Caco-2 (cell line): Measurements from ENCODE around the gene PITPNM3. TPM values are rescaled to one million over a fixed set of nuclear protein-coding genes. Genes with fewer than 3 reads are reported as not detected.
A peak's percentile ranks its signal among the peaks of the same experiment; 100 is the strongest.

Experiments used
- BruUV-seq: library from RNA; stranded (reverse); fragments of 400-500 nt; replicated peaks from 2 replicates; lab custom pipeline; 2021; lab: Mats Ljungman, UMichigan
- CTCF ChIA-PET: fragments of 300-600 bp; sonication (Branson Sonifier 250); formaldehyde crosslinking; loops from one replicate; lab custom pipeline; 2022; ENCODE audit warnings: antibody characterized with exemption; lab: Charles Lee
- POLR2A ChIA-PET: fragments of 300-600 bp; sonication (Branson Sonifier 250); formaldehyde crosslinking; loops from one replicate; lab custom pipeline; 2022; ENCODE audit warnings: antibody characterized with exemption; lab: Charles Lee
- DNase-seq, 2 experiments: peaks; one replicate each; pipeline versions ENCODE4 v3.0.0 to v3.0.0-alpha.2; 2020 to 2022
- H3K27me3 ChIP-seq: replicated peaks from 2 replicates; pipeline ENCODE4 v1.6.0; 2011; ENCODE audit warnings: low read length; ENCODE audit not compliant: control insufficient read depth, insufficient read depth
- H3K36me3 ChIP-seq: 2 replicates; pipeline ENCODE4 v1.5.1; 2011; ENCODE audit warnings: low read length; ENCODE audit not compliant: control insufficient read depth, insufficient read depth
- H3K4me1 ChIP-seq: fragments of 250-450 bp; sonication (Bioruptor Pico); 2 replicates; pipeline ENCODE4 v1.5.1; 2020; ENCODE audit warnings: mild to moderate bottlenecking
- H3K4me3 ChIP-seq: 2 replicates; pipeline ENCODE4 v1.5.1; 2011; ENCODE audit warnings: low read depth, mild to moderate bottlenecking, control low read depth, low read length
- H3K9me3 ChIP-seq: fragments of 250-450 bp; sonication (Bioruptor Pico); 2 replicates; pipeline ENCODE4 v1.5.1; 2020; ENCODE audit warnings: mild to moderate bottlenecking, moderate library complexity
- H3K27ac Mint-ChIP-seq: one replicate; pipeline ENCODE4 v1.8.0; 2022; ENCODE audit warnings: mixed read lengths; ENCODE audit not compliant: unreplicated experiment
- H3K27me3 Mint-ChIP-seq: one replicate; pipeline ENCODE4 v1.8.0; 2022; ENCODE audit warnings: mixed read lengths; ENCODE audit not compliant: insufficient read depth, unreplicated experiment
- H3K36me3 Mint-ChIP-seq: one replicate; pipeline ENCODE4 v1.8.0; 2022; ENCODE audit warnings: mild to moderate bottlenecking, mixed read lengths; ENCODE audit not compliant: insufficient read depth, unreplicated experiment
- H3K4me1 Mint-ChIP-seq: one replicate; pipeline ENCODE4 v1.8.0; 2022; ENCODE audit warnings: low read depth, mixed read lengths; ENCODE audit not compliant: unreplicated experiment
- H3K4me3 Mint-ChIP-seq: one replicate; pipeline ENCODE4 v1.8.0; 2022; ENCODE audit warnings: mild to moderate bottlenecking, moderate library complexity, mixed read lengths; ENCODE audit not compliant: unreplicated experiment
- H3K9me3 Mint-ChIP-seq: one replicate; pipeline ENCODE4 v1.8.0; 2022; ENCODE audit warnings: mixed read lengths; ENCODE audit not compliant: unreplicated experiment
- CTCF ChIP-seq, 2 experiments: fragments of 200-600 bp in 1 of 2; IDR thresholded peaks; 1 replicate in 1 of 2; 2 replicates in 1 of 2; pipeline versions ENCODE4 v1.5.1 to v1.8.0; 2011 to 2022; ENCODE audit warnings: antibody characterized with exemption in 1 of 2, control low read depth in 1 of 2, inconsistent platforms in 1 of 2, low read depth in 1 of 2, low read length in 1 of 2, mild to moderate bottlenecking in 1 of 2, moderate library complexity in 1 of 2; ENCODE audit not compliant: insufficient read depth in 1 of 2, severe bottlenecking in 1 of 2, unreplicated experiment in 1 of 2
- intact Hi-C: fragments of 100-400 bp; cut with micrococcal nuclease; formaldehyde crosslinking; loops from one replicate; pipeline ENCODE4 v1.10.0; 2022; ENCODE audit not compliant: unreplicated experiment
- total RNA-seq: library from RNA; stranded (reverse); gene quantifications from 2 replicates; pipeline ENCODE4 v1.2.3, GENCODE V29; 2022

PITPNM3 gene
- total RNA-seq, 1 experiment from 2014 or later: 0.50 TPM

DNA sequence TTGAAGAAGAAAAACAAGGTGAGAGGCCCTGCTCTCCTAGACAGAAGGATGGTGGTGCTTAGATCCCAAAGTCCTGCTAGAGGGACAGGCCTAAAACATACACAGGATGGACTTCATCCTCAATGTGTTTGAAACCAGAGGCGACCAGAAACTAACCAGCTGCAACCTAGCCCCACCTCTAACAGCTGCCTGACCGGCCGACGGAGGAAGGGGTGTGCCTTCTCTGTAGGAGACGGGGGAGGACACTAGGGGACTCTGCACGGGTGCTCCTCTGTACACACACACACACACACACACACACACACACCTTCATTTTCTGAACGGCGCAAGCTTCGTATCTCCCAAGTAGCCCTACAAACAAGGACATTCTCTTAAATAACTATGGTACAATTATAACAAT is 24.3 kb upstream of the PITPNM3 start:
- CTCF ChIA-PET: interaction anchor here (0.6 kb wide), 1 partner anchor 59 kb away, joined by 3 read pairs; no protein-coding TSS in a partner anchor
- TF ChIP-seq CTCF (IDR thresholded peaks at IDR 0.05; ENCODE audit: insufficient read depth in 1 of 2, low read depth in 1 of 2, low read length in 1 of 2, severe bottlenecking in 1 of 2, unreplicated experiment in 1 of 2): no peak
- no peak overlapping the region for H3K4me3 ChIP-seq
- POLR2A ChIA-PET: no interaction called here
- H3K27me3 Mint-ChIP-seq: no peaks in the 10 kb centered on the region
- H3K4me1 Mint-ChIP-seq: no peaks in the 10 kb centered on the region
- H3K9me3 ChIP-seq: no peaks in the 10 kb centered on the region
- DNase-seq: no peak
- no peak overlapping the region for H3K4me3 Mint-ChIP-seq
- H3K9me3 Mint-ChIP-seq: peaks cover 21% of the 10 kb centered on the region
- no peaks in the 10 kb centered on the region for H3K27me3 ChIP-seq
- no peaks in the 10 kb centered on the region for H3K4me1 ChIP-seq
- no peaks in the 10 kb centered on the region for H3K36me3 ChIP-seq
- no TSS peak for BruUV-seq
- no peak overlapping the region for H3K27ac Mint-ChIP-seq
- intact Hi-C loops: no loop called here
- peaks cover 21% of the 10 kb centered on the region for H3K36me3 Mint-ChIP-seq

- Mint-ChIP-seq H3K4me1 (no peaks in the 10 kb centered on the region), H3K9me3 (peaks cover 7% of the 10 kb centered on the region), H3K27ac (no peak overlapping the region), H3K36me3 (peaks cover 8% of the 10 kb centered on the region), H3K27me3 (no peaks in the 10 kb centered on the region), H3K4me3 (no peak overlapping the region)
- ChIA-PET POLR2A (no interaction called here), CTCF (no interaction called here)
- Histone ChIP-seq H3K27me3 (no peaks in the 10 kb centered on the region), H3K36me3 (no peaks in the 10 kb centered on the region), H3K4me1 (no peaks in the 10 kb centered on the region), H3K9me3 (no peaks in the 10 kb centered on the region), H3K4me3 (no peak overlapping the region)
- no peak for TF ChIP-seq CTCF (IDR thresholded peaks at IDR 0.05; ENCODE audit: insufficient read depth in 1 of 2, low read depth in 1 of 2, low read length in 1 of 2, severe bottlenecking in 1 of 2, unreplicated experiment in 1 of 2)
- no peak for DNase-seq
- BruUV-seq: no TSS peak
- intact Hi-C loops: no loop called here
Observed at GRCh38 chr17:6578491-6578890, 22.1 kb upstream of the PITPNM3 start.

DNA sequence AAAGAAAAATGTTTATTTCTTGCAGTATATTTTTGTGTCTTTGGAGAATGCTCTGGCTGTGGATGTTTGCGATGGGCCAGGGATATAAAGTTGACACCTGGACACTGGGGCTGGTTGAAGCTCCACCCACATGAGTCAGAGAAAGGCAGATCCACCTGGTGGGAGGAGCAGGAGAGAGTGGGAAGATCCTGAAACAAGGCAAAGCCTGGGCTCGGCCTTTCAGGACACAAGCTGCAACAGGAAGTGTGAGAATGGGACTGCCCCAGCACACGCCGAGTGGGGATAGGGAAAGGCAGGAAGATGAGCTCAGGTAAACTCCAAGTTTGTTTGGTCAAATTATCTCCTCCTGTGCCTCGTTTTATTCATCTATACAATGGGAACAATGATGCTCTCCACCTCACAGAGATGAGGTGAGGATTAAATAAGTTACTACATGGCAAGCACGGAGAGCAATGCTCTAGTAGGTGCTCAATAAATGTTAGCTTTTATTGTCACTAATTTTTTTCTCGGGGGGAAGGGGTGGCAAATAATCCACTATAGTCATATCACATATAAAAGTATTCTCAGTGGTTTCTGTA is 21.4 kb upstream of the PITPNM3 start:
- H3K36me3 Mint-ChIP-seq: peaks cover under 1% of the 10 kb centered on the region
- no peak overlapping the region for H3K4me3 Mint-ChIP-seq
- no peaks in the 10 kb centered on the region for H3K36me3 ChIP-seq
- CTCF ChIA-PET: no interaction called here
- no peak for TF ChIP-seq CTCF (IDR thresholded peaks at IDR 0.05; ENCODE audit: insufficient read depth in 1 of 2, low read depth in 1 of 2, low read length in 1 of 2, severe bottlenecking in 1 of 2, unreplicated experiment in 1 of 2)
- POLR2A ChIA-PET: no interaction called here
- intact Hi-C loops: no loop called here
- H3K27ac Mint-ChIP-seq: peak overlapping the region; percentile 46
- peaks cover under 1% of the 10 kb centered on the region for H3K9me3 Mint-ChIP-seq
- no peaks in the 10 kb centered on the region for H3K27me3 Mint-ChIP-seq
- no TSS peak for BruUV-seq
- H3K4me1 ChIP-seq: no peaks in the 10 kb centered on the region
- H3K9me3 ChIP-seq: no peaks in the 10 kb centered on the region
- H3K4me3 ChIP-seq: no peak overlapping the region
- no peaks in the 10 kb centered on the region for H3K4me1 Mint-ChIP-seq
- no peak for DNase-seq
- H3K27me3 ChIP-seq: no peaks in the 10 kb centered on the region
